SK-N-SH (cell line): Measurements from ENCODE around the gene TRPT1.

Experiments used
- EP300 ChIP-seq, 2 experiments: IDR thresholded peaks; 2 replicates each; pipeline versions ENCODE4 v1.4.0 to v1.6.1; 2012; ENCODE audit warnings: borderline replicate concordance in 1 of 2, low read depth in 1 of 2, low read length in 1 of 2
- MEF2A ChIP-seq: IDR thresholded peaks from 2 replicates; pipeline ENCODE4 v1.4.0; 2012; ENCODE audit warnings: low read depth, borderline replicate concordance
- TCF12 ChIP-seq: IDR thresholded peaks from 2 replicates; pipeline ENCODE4 v1.4.0; 2012
- TF ChIP-seq, protein P1 (sequence below): fragments of 200-600 bp; sonication (generic); IDR thresholded peaks from 2 replicates; pipeline ENCODE4 v1.6.1; 2017; ENCODE audit warnings: antibody characterized with exemption, mild to moderate bottlenecking, moderate library complexity

DNA sequence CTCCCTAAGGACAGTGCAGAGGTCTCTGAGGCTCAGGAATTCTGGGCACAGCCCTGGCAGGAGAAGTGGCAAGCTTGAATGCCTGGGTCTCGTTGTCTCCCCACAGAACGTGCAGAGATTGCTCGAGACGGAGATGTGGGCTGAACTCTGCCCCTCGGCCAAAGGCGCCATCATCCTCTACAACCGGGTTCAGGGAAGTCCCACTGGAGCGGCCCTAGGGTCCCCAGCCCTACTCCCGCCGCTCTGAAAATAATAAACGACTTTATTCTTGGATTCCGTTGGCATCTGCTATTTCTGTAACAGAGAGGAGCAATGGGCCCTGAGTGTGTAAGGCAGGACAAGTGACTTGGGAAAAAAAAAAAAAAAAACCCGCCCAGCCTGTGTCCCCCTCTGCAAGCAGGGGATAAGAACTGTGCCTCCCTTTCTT, 3.8 kb upstream of the TRPT1 start:
- TF ChIP-seq MEF2A, result no peak
- TF ChIP-seq TCF12, result no peak
- TF ChIP-seq, protein P1, sequence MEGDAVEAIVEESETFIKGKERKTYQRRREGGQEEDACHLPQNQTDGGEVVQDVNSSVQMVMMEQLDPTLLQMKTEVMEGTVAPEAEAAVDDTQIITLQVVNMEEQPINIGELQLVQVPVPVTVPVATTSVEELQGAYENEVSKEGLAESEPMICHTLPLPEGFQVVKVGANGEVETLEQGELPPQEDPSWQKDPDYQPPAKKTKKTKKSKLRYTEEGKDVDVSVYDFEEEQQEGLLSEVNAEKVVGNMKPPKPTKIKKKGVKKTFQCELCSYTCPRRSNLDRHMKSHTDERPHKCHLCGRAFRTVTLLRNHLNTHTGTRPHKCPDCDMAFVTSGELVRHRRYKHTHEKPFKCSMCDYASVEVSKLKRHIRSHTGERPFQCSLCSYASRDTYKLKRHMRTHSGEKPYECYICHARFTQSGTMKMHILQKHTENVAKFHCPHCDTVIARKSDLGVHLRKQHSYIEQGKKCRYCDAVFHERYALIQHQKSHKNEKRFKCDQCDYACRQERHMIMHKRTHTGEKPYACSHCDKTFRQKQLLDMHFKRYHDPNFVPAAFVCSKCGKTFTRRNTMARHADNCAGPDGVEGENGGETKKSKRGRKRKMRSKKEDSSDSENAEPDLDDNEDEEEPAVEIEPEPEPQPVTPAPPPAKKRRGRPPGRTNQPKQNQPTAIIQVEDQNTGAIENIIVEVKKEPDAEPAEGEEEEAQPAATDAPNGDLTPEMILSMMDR, result no peak
- no peak for TF ChIP-seq EP300 (IDR thresholded peaks at IDR 0.05; ENCODE audit: borderline replicate concordance in 1 of 2, low read depth in 1 of 2, low read length in 1 of 2)
